A549 (cell line): ENCODE data around the gene FLVCR2. TPM values are rescaled to one million over a fixed set of nuclear protein-coding genes. Genes with fewer than 3 reads are reported as not detected.

Experiments used
- ATAC-seq, 2 experiments: fragments of 200-7000 bp in 1 of 2; fragments of >200 bp in 1 of 2; cut with Nextera tagmentation in 1 of 2; cut with Tn5 transposase in 1 of 2; 3 replicates each; pipeline versions ENCODE4 v1.8.0 to v1.9.1; 2018 to 2020; ENCODE audit warnings: mild to moderate bottlenecking in 1 of 2, moderate library complexity in 1 of 2
- CTCF ChIA-PET: fragments of 300-600 bp; sonication (Branson Sonifier 250); formaldehyde crosslinking; extraction: SDS; loops from one replicate; lab custom pipeline; 2021; ENCODE audit warnings: antibody characterized with exemption, inconsistent platforms; lab: Yijun Ruan, JAX
- POLR2A ChIA-PET: fragments of 350-600 bp; formaldehyde crosslinking; extraction: SDS; loops from one replicate; lab custom pipeline; 2021; ENCODE audit warnings: antibody characterized with exemption, inconsistent platforms; lab: Yijun Ruan, JAX
- DNase-seq, 2 experiments: peaks; one replicate each; pipeline versions ENCODE4 v3.0.0 to v3.0.0-alpha.2; 2011 to 2016; ENCODE audit warnings: low read depth in 1 of 2, low spot score in 1 of 2
- FAIRE-seq: peaks from 2 replicates; lab custom pipeline; 2011; peaks lifted over from hg19 to GRCh38; lab: Jason Lieb, UNC
- H3K27ac ChIP-seq, 2 experiments: fragments of >200 bp; sonication (Bioruptor Twin); formaldehyde crosslinking; 3 replicates each; pipeline ENCODE4 v1.5.1; 2016 to 2017
- H3K4me1 ChIP-seq: fragments of >200 bp; sonication (Bioruptor Twin); formaldehyde crosslinking; 3 replicates; pipeline ENCODE4 v1.6.1; 2016
- H3K4me2 ChIP-seq: fragments of >200 bp; sonication (Bioruptor Twin); formaldehyde crosslinking; 3 replicates; pipeline ENCODE4 v1.6.1; 2016
- H3K4me3 ChIP-seq: fragments of >200 bp; sonication (Bioruptor Twin); formaldehyde crosslinking; 3 replicates; pipeline ENCODE4 v1.5.1; 2016
- H3K9me3 ChIP-seq: fragments of >200 bp; sonication (Bioruptor Twin); formaldehyde crosslinking; 3 replicates; pipeline ENCODE4 v1.6.1; 2016
- ATOH8 ChIP-seq: fragments of 250-450 bp; sonication (Bioruptor Pico); IDR thresholded peaks from 2 replicates; pipeline ENCODE4 v1.5.0; 2020; ENCODE audit warnings: low read depth, mild to moderate bottlenecking, moderate library complexity
- BHLHE40 ChIP-seq: IDR thresholded peaks from 2 replicates; pipeline ENCODE4 v1.6.1; 2012; ENCODE audit warnings: low read depth, low read length, inconsistent platforms
- CEBPB ChIP-seq, 2 experiments: fragments of >200 bp in 1 of 2; sonication (Bioruptor Twin) in 1 of 2; formaldehyde crosslinking in 1 of 2; IDR thresholded peaks; 2 replicates each; pipeline ENCODE4 v1.6.1; 2012 to 2016
- CHD2 ChIP-seq: fragments of 150-350 bp; IDR thresholded peaks from 2 replicates; pipeline ENCODE4 v1.6.1; 2014; ENCODE audit warnings: low read length; ENCODE audit not compliant: partially characterized antibody
- CTCF ChIP-seq: fragments of >200 bp; sonication (Bioruptor Twin); formaldehyde crosslinking; IDR thresholded peaks from 3 replicates; pipeline ENCODE4 v1.5.1; 2016
- E2F6 ChIP-seq: IDR thresholded peaks from 2 replicates; pipeline ENCODE4 v1.6.1; 2012; ENCODE audit warnings: low read depth, borderline replicate concordance
- ELK1 ChIP-seq: fragments of 150-350 bp; IDR thresholded peaks from 2 replicates; pipeline ENCODE4 v1.6.1; 2014; ENCODE audit warnings: low read depth, mild to moderate bottlenecking, low read length
- ESRRA ChIP-seq: fragments of 150-350 bp; IDR thresholded peaks from 2 replicates; pipeline ENCODE4 v1.6.1; 2014; ENCODE audit warnings: mild to moderate bottlenecking, low read length, borderline replicate concordance
- HDAC2 ChIP-seq: fragments of 200-600 bp; sonication (generic); IDR thresholded peaks from 2 replicates; pipeline ENCODE4 v1.6.1; 2016
- JUN ChIP-seq, 2 experiments: fragments of >200 bp; sonication (Bioruptor Twin); formaldehyde crosslinking; IDR thresholded peaks; 2 replicates in 1 of 2; 3 replicates in 1 of 2; pipeline ENCODE4 v1.6.1; 2016 to 2017
- JUNB ChIP-seq: fragments of >200 bp; sonication (Bioruptor Twin); formaldehyde crosslinking; IDR thresholded peaks from 2 replicates; pipeline ENCODE4 v1.6.1; 2016
- KDM1A ChIP-seq: fragments of 200-600 bp; sonication (generic); IDR thresholded peaks from 2 replicates; pipeline ENCODE4 v1.6.1; 2016; ENCODE audit warnings: low read depth, mild to moderate bottlenecking
- MAX ChIP-seq: IDR thresholded peaks from 2 replicates; pipeline ENCODE4 v1.6.1; 2012
- MAZ ChIP-seq: fragments of 150-350 bp; IDR thresholded peaks from 2 replicates; pipeline ENCODE4 v1.6.1; 2014; ENCODE audit warnings: antibody characterized with exemption, low read depth, low read length, borderline replicate concordance
- PHF8 ChIP-seq: fragments of 200-600 bp; sonication (generic); IDR thresholded peaks from 2 replicates; pipeline ENCODE4 v1.6.1; 2016; ENCODE audit warnings: low read depth, mild to moderate bottlenecking, antibody characterized with exemption, moderate library complexity, borderline replicate concordance
- POLR2AphosphoS2 ChIP-seq: conservative IDR thresholded peaks from 2 replicates; pipeline ENCODE4 v1.6.1; 2012; ENCODE audit warnings: low read length, improper control_type of control experiment, inconsistent platforms
- REST ChIP-seq: fragments of 200-600 bp; sonication (generic); IDR thresholded peaks from 2 replicates; pipeline ENCODE4 v1.6.1; 2016; ENCODE audit warnings: antibody characterized with exemption, mild to moderate bottlenecking, moderate library complexity
- RNF2 ChIP-seq: fragments of 200-600 bp; sonication (generic); IDR thresholded peaks from 2 replicates; pipeline ENCODE4 v1.6.1; 2016; ENCODE audit warnings: low read depth, mild to moderate bottlenecking, antibody characterized with exemption, moderate library complexity, borderline replicate concordance
- TP53 ChIP-seq: fragments of 250-450 bp; sonication (Bioruptor Pico); IDR thresholded peaks from 2 replicates; pipeline ENCODE4 v1.5.0; 2021; ENCODE audit warnings: mild to moderate bottlenecking, moderate library complexity
- USF2 ChIP-seq: fragments of 450-650 bp; IDR thresholded peaks from 2 replicates; pipeline ENCODE4 v1.6.1; 2014; ENCODE audit warnings: antibody characterized with exemption
- WGBS: methylation state at CpG from one replicate; pipeline ENCODE4 v1.1.6; 2017; ENCODE audit errors: missing lambda C conversion rate; 5-methylcytosine and 5-hydroxymethylcytosine counted together
- polyA plus RNA-seq, 4 experiments: library from polyadenylated mRNA; depleted of rRNA in 3 of 4; stranded (reverse); fragments of >200 nt; fragmentation: RNase III in 1 of 4; extraction: RNeasy Plus Mini Kit Qiagen cat#74134 plus additional on column Dnase treatment in 1 of 4; gene quantifications; 2 replicates in 3 of 4; 3 replicates in 1 of 4; pipeline ENCODE4 v1.2.3, GENCODE V29; 2011 to 2017

FLVCR2 gene
- polyA plus RNA-seq, 2 of the 4 experiments (the other 2 are of a cell fraction): 3.8 to 3.9 TPM

GRCh38 chr14:75543786-75544185 is 34.6 kb upstream of the FLVCR2 start:
- POLR2A ChIA-PET: no interaction called here
- no peak overlapping the region for H3K4me3 ChIP-seq
- TF ChIP-seq MAX (no peak), MAZ (no peak), ESRRA (no peak), REST (no peak), BHLHE40 (no peak), KDM1A (no peak), RNF2 (no peak), POLR2AphosphoS2 (no peak), JUNB (no peak), ELK1 (no peak), E2F6 (no peak), CHD2 (no peak), USF2 (no peak), TP53 (CRISPR knock-in tag) (no peak), JUN (IDR thresholded peaks at IDR 0.05) (no peak), CTCF (no peak), CEBPB (IDR thresholded peaks at IDR 0.05) (no peak), PHF8 (no peak), HDAC2 (no peak), ATOH8 (CRISPR knock-in tag) (no peak)
- TF ChIP-seq, all 56 proteins: peak for 0
- FAIRE-seq (no peak), DNase-seq (no peak), ATAC-seq (no peak)
- H3K4me1 ChIP-seq: peaks cover 36% of the 10 kb centered on the region
- 70% methylated on average over 2 of the region's 2 CpGs for WGBS
- peak overlapping the region; percentile 69 to 75 for H3K27ac ChIP-seq
- H3K9me3 ChIP-seq: no peaks in the 10 kb centered on the region
- CTCF ChIA-PET: interaction anchor here (1.2 to 5.6 kb wide), 2 partner anchors 17 kb away, joined by 3 to 27 read pairs; no protein-coding TSS in a partner anchor
- peak overlapping the region; percentile 55 for H3K4me2 ChIP-seq
